ENCODE data around the gene ZNF664. TPM values are rescaled to one million over a fixed set of nuclear protein-coding genes. Genes with fewer than 3 reads are reported as not detected.

ZNF664 gene
- total and polyA plus RNA-seq, 2 of the 8 experiments (the other 6 are each of a cell fraction or from before 2014, with no cell fraction given) = 22.8 to 51.4 TPM

DNA sequence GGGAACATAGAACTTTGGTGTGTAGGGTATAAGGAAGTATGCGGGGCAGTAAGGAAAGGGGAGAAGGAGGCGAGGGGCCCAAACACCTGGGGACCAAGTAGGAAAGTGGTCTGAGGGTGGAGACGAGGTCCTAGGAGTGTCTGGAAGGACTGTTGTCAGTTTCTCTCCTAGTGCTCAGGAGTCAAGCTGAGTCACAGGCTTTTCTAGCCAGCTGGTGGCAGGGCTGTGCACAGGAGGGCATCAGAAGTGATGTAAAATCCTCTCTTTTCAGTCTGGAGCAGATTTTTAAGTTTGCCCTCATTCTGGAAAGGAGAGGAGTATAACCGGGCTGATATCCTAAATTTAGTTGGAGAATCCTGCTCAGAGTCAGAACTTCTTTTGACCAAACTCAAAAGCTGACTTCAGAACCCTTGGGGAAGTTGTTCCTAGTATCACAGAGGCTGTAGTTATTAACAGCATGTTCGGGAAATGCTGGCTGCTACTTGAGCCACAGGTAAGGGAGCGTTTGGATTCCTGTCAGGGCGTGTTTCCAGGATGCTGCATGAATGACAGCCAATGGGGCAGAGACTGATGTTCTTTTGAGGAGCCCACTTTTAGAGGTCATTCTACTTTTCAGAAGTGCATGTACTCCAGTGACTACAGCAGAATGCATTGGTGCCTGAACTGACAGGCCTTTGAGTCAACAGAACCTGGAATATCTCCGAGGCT, 19.3 kb downstream of the ZNF664 start (continued):
- TF ChIP-seq, protein P1, sequence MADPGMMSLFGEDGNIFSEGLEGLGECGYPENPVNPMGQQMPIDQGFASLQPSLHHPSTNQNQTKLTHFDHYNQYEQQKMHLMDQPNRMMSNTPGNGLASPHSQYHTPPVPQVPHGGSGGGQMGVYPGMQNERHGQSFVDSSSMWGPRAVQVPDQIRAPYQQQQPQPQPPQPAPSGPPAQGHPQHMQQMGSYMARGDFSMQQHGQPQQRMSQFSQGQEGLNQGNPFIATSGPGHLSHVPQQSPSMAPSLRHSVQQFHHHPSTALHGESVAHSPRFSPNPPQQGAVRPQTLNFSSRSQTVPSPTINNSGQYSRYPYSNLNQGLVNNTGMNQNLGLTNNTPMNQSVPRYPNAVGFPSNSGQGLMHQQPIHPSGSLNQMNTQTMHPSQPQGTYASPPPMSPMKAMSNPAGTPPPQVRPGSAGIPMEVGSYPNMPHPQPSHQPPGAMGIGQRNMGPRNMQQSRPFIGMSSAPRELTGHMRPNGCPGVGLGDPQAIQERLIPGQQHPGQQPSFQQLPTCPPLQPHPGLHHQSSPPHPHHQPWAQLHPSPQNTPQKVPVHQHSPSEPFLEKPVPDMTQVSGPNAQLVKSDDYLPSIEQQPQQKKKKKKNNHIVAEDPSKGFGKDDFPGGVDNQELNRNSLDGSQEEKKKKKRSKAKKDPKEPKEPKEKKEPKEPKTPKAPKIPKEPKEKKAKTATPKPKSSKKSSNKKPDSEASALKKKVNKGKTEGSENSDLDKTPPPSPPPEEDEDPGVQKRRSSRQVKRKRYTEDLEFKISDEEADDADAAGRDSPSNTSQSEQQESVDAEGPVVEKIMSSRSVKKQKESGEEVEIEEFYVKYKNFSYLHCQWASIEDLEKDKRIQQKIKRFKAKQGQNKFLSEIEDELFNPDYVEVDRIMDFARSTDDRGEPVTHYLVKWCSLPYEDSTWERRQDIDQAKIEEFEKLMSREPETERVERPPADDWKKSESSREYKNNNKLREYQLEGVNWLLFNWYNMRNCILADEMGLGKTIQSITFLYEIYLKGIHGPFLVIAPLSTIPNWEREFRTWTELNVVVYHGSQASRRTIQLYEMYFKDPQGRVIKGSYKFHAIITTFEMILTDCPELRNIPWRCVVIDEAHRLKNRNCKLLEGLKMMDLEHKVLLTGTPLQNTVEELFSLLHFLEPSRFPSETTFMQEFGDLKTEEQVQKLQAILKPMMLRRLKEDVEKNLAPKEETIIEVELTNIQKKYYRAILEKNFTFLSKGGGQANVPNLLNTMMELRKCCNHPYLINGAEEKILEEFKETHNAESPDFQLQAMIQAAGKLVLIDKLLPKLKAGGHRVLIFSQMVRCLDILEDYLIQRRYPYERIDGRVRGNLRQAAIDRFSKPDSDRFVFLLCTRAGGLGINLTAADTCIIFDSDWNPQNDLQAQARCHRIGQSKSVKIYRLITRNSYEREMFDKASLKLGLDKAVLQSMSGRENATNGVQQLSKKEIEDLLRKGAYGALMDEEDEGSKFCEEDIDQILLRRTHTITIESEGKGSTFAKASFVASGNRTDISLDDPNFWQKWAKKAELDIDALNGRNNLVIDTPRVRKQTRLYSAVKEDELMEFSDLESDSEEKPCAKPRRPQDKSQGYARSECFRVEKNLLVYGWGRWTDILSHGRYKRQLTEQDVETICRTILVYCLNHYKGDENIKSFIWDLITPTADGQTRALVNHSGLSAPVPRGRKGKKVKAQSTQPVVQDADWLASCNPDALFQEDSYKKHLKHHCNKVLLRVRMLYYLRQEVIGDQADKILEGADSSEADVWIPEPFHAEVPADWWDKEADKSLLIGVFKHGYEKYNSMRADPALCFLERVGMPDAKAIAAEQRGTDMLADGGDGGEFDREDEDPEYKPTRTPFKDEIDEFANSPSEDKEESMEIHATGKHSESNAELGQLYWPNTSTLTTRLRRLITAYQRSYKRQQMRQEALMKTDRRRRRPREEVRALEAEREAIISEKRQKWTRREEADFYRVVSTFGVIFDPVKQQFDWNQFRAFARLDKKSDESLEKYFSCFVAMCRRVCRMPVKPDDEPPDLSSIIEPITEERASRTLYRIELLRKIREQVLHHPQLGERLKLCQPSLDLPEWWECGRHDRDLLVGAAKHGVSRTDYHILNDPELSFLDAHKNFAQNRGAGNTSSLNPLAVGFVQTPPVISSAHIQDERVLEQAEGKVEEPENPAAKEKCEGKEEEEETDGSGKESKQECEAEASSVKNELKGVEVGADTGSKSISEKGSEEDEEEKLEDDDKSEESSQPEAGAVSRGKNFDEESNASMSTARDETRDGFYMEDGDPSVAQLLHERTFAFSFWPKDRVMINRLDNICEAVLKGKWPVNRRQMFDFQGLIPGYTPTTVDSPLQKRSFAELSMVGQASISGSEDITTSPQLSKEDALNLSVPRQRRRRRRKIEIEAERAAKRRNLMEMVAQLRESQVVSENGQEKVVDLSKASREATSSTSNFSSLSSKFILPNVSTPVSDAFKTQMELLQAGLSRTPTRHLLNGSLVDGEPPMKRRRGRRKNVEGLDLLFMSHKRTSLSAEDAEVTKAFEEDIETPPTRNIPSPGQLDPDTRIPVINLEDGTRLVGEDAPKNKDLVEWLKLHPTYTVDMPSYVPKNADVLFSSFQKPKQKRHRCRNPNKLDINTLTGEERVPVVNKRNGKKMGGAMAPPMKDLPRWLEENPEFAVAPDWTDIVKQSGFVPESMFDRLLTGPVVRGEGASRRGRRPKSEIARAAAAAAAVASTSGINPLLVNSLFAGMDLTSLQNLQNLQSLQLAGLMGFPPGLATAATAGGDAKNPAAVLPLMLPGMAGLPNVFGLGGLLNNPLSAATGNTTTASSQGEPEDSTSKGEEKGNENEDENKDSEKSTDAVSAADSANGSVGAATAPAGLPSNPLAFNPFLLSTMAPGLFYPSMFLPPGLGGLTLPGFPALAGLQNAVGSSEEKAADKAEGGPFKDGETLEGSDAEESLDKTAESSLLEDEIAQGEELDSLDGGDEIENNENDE (IDR thresholded peaks at IDR 0.05; ENCODE audit: insufficient replicate concordance, low read length) = no peak
- TF ChIP-seq, protein P2, sequence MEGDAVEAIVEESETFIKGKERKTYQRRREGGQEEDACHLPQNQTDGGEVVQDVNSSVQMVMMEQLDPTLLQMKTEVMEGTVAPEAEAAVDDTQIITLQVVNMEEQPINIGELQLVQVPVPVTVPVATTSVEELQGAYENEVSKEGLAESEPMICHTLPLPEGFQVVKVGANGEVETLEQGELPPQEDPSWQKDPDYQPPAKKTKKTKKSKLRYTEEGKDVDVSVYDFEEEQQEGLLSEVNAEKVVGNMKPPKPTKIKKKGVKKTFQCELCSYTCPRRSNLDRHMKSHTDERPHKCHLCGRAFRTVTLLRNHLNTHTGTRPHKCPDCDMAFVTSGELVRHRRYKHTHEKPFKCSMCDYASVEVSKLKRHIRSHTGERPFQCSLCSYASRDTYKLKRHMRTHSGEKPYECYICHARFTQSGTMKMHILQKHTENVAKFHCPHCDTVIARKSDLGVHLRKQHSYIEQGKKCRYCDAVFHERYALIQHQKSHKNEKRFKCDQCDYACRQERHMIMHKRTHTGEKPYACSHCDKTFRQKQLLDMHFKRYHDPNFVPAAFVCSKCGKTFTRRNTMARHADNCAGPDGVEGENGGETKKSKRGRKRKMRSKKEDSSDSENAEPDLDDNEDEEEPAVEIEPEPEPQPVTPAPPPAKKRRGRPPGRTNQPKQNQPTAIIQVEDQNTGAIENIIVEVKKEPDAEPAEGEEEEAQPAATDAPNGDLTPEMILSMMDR (IDR thresholded peaks at IDR 0.05; ENCODE audit: control extremely low read depth in 1 of 3, insufficient read depth in 1 of 3, low read depth in 1 of 3, low read length in 3 of 3) = no peak
- TF ChIP-seq EP300 (IDR thresholded peaks at IDR 0.05; ENCODE audit: borderline replicate concordance in 1 of 2, low read depth in 2 of 2, low read length in 2 of 2) = no peak
- no peak for TF ChIP-seq POLR2A (IDR thresholded peaks at IDR 0.05; ENCODE audit: control extremely low read depth in 1 of 2, low read depth in 2 of 2, low read length in 2 of 2)
- no peak for TF ChIP-seq SP2 (IDR thresholded peaks at IDR 0.05; ENCODE audit: low read length)
- no peak for TF ChIP-seq CBX5 (IDR thresholded peaks at IDR 0.05; ENCODE audit: low read depth, low read length)
